ENCODE results near the gene NANOS2.

GRCh38 chr19:45935267-45935666, 20.7 kb upstream of the NANOS2 start:
- TF ChIP-seq CTCF (IDR thresholded peaks at IDR 0.05) (no peak), ZFX (IDR thresholded peaks at IDR 0.05; ENCODE audit: borderline replicate concordance) (no peak)

Measured in 22Rv1 (cell line).